ENCODE data around the gene HOXB9. TPM values are rescaled to one million over a fixed set of nuclear protein-coding genes. Genes with fewer than 3 reads are reported as not detected.

Gene HOXB9
- total and polyA plus RNA-seq, 7 experiments from 2014 or later: 0.12 to 0.24 (median 0.16) TPM; not detected in 4

DNA sequence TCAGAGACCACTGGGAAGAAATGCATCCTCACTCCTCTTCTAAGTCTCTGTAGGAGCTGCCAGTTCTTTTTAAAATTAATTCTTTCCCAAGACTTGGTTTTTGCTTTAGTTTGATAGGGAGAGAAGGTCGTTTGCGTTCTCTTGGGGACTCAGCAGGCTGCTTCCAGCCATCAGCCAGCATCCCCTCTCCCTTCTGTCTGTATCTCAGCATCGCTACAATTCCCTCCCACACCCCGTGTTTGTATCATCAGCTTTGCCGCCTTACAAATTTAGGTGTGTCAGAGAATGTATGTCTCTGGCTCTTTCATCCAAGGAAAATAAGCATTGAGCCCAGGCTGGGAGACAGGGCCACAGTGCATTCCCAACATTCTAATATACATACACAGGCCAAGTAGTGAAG lies 26.8 kb downstream of the HOXB9 start:
- intact Hi-C loops (cut with micrococcal nuclease): loop anchor here in 1 of 2 donors (10.0 kb wide), 1 partner anchor 425 kb away; no protein-coding TSS in a partner anchor
- H3K4me3 Mint-ChIP-seq: peak overlapping the region in 1 of 10 donors; percentile 25

DNA sequence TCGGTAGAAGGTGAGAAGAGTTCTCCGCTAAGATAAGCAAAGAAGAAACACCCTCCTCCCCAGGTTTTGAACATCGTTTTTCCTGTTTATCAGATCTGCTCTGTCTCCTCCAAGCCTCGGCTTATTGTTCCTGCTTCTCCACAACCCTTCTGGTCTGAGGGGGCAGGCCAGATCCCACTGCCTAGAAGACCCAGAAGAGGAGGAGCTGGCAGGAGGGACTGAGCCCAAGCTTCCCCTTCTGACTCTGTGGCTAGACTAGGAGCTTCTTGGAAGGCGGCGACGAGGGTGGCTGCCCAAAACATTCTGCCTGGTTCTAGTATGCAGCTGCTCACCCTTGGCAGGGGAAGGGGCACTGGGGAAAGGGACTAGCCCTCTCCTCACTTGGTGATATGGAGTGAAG lies 27.4 kb downstream of the HOXB9 start:
- ChIA-PET POLR2A (no interaction called here), CTCF (interaction anchor here (0.7 kb wide), 1 partner anchor 20 kb away, joined by 3 read pairs; no protein-coding TSS in a partner anchor)
- peaks cover 27 to 62% of the 10 kb centered on the region in 2 donors for H3K27me3 ChIP-seq (ENCODE audit: control insufficient read depth in 2 of 2, insufficient read depth in 2 of 2, low read length in 2 of 2)
- H3K9me3 Mint-ChIP-seq: no peaks in the 10 kb centered on the region
- H3K9me3 ChIP-seq (ENCODE audit: control insufficient read depth in 2 of 3, low read length in 3 of 3): no peaks in the 10 kb centered on the region
- H3K4me1 ChIP-seq (ENCODE audit: control insufficient read depth in 2 of 2, insufficient read depth in 2 of 2, low read length in 2 of 2): peaks cover 25 to 29% of the 10 kb centered on the region in 2 donors
- peak overlapping the region; percentile 71 to 88 (median 82) for H3K4me3 Mint-ChIP-seq
- peaks cover 92 to 96% (median 95%) of the 10 kb centered on the region in 5 donors for H3K27me3 Mint-ChIP-seq
- peaks cover 24 to 46% (median 43%) of the 10 kb centered on the region in 7 donors for H3K4me1 Mint-ChIP-seq
- no peak overlapping the region for H3K27ac Mint-ChIP-seq
- DNase-seq: no peak
- peaks cover 0 to 3% (median 0%) of the 10 kb centered on the region in 5 donors for H3K36me3 Mint-ChIP-seq
- intact Hi-C loops (cut with micrococcal nuclease): loop anchor here in 1 of 2 donors (10.0 kb wide), 1 partner anchor 424 kb away; no protein-coding TSS in a partner anchor
- no peaks in the 10 kb centered on the region for H3K36me3 ChIP-seq (ENCODE audit: control insufficient read depth in 2 of 3, insufficient read depth in 3 of 3, low read length in 3 of 3)
- ATAC-seq: no peak
- no peak overlapping the region for H3K4me3 ChIP-seq (ENCODE audit: low read length)
- no peak overlapping the region for H3K27ac ChIP-seq (ENCODE audit: low read depth, low read length)

More for the DNA sequence above, 26.8 kb downstream of the HOXB9 start:
- ChIA-PET POLR2A (no interaction called here), CTCF (no interaction called here)
- no peak overlapping the region for H3K27ac Mint-ChIP-seq
- H3K4me1 Mint-ChIP-seq: peaks cover 24 to 42% (median 39%) of the 10 kb centered on the region in 7 donors
- H3K4me1 ChIP-seq (ENCODE audit: control insufficient read depth in 2 of 2, insufficient read depth in 2 of 2, low read length in 2 of 2): peaks cover 25 to 26% of the 10 kb centered on the region in 2 donors
- H3K9me3 ChIP-seq (ENCODE audit: control insufficient read depth in 2 of 3, low read length in 3 of 3): no peaks in the 10 kb centered on the region
- DNase-seq (no peak), ATAC-seq (no peak)
- no peak overlapping the region for H3K4me3 ChIP-seq (ENCODE audit: low read length)
- H3K9me3 Mint-ChIP-seq: peaks cover 0 to 1% (median 0%) of the 10 kb centered on the region in 11 donors
- no peak overlapping the region for H3K27ac ChIP-seq (ENCODE audit: low read depth, low read length)
- H3K27me3 ChIP-seq (ENCODE audit: control insufficient read depth in 2 of 2, insufficient read depth in 2 of 2, low read length in 2 of 2): peaks cover 27 to 59% of the 10 kb centered on the region in 2 donors
- H3K36me3 Mint-ChIP-seq: peaks cover 0 to 3% (median 0%) of the 10 kb centered on the region in 5 donors
- H3K27me3 Mint-ChIP-seq: peaks cover 91 to 96% (median 93%) of the 10 kb centered on the region in 5 donors
- H3K36me3 ChIP-seq (ENCODE audit: control insufficient read depth in 2 of 3, insufficient read depth in 3 of 3, low read length in 3 of 3): no peaks in the 10 kb centered on the region

DNA sequence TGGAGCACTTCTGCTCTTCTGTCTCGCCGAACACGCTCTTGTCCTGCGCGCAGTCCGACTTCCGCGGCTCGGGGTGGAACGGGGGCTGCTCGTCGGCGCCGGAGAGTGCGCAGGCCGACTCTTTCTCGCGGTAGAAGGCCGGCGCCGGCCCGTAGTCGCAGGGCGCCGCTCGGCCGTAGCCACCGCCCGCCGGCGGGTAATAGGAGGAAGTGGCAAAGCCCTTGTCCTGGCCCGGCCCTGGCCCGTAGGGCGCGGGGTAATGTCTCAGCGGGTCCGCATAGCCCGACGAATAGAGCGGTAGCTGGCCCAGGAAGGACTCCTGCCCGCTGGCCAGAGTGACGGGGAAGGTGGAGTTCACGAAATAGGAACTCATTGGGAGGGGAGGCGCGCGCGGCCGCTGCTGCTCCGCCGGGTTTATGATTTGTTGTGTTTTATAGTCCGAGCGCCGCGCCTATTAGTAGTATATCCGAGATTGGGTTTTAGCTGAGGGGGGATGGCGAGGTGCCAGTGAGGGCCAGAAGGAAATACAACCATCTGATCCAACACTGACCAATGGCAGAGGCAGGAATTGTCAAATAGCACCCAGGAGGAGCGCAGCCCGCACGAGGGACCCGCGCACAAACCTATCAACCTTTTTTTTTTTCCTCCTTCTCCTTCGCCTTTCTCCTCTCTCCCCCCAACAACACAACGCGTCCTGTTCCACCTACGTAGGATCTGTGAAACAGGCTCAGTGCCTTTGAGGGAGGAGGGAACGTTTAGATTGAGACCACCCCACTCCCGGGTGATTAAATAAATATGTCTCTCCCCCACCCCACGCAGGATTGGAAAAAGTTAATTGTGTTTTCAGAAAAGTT lies 28.2 kb downstream of the HOXB9 start:
- peak overlapping the region in 2 of 9 donors; percentile 60 to 62 for H3K27ac Mint-ChIP-seq
- CTCF ChIA-PET: interaction anchor here (0.7 kb wide), 1 partner anchor 21 kb away, joined by 3 read pairs; no protein-coding TSS in a partner anchor
- peaks cover 92 to 96% (median 93%) of the 10 kb centered on the region in 5 donors for H3K27me3 Mint-ChIP-seq
- Histone ChIP-seq H3K9me3 (ENCODE audit: control insufficient read depth in 2 of 3, low read length in 3 of 3) (no peaks in the 10 kb centered on the region), H3K36me3 (ENCODE audit: control insufficient read depth in 2 of 3, insufficient read depth in 3 of 3, low read length in 3 of 3) (no peaks in the 10 kb centered on the region), H3K4me3 (ENCODE audit: low read length) (peak overlapping the region; percentile 53), H3K27ac (ENCODE audit: low read depth, low read length) (no peak overlapping the region), H3K27me3 (ENCODE audit: control insufficient read depth in 2 of 2, insufficient read depth in 2 of 2, low read length in 2 of 2) (peaks cover 27 to 62% of the 10 kb centered on the region in 2 donors), H3K4me1 (ENCODE audit: control insufficient read depth in 2 of 2, insufficient read depth in 2 of 2, low read length in 2 of 2) (peaks cover 31 to 33% of the 10 kb centered on the region in 2 donors)
- peak overlapping the region; percentile 71 to 88 (median 82) for H3K4me3 Mint-ChIP-seq
- ATAC-seq (peak; percentile 54), DNase-seq (peak in 1 of 9 donors; percentile 60)
- intact Hi-C loops (cut with micrococcal nuclease): loop anchor here in 1 of 2 donors (10.0 kb wide), 1 partner anchor 423 kb away; no protein-coding TSS in a partner anchor
- H3K9me3 Mint-ChIP-seq: no peaks in the 10 kb centered on the region
- POLR2A ChIA-PET: no interaction called here
- peaks cover 28 to 52% (median 44%) of the 10 kb centered on the region in 7 donors for H3K4me1 Mint-ChIP-seq
- peaks cover 0 to 3% (median 0%) of the 10 kb centered on the region in 5 donors for H3K36me3 Mint-ChIP-seq

DNA sequence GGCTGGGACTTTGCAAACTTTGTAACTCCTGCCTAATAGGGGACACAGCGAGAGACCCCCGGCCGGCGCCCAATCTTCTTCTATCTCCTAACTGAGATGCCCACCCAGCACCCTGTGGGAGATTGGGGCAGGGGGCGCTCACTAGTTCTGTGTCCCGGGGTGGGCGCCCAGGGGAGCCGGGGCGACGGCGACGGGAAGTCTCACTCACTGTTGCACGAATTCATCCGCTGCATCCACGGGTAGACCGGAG lies 28.7 kb downstream of the HOXB9 start:
- ChIA-PET POLR2A (no interaction called here), CTCF (no interaction called here)
- DNase-seq (no peak), ATAC-seq (peak; percentile 2)
- H3K27ac Mint-ChIP-seq: peak overlapping the region in 2 of 9 donors; percentile 4 to 50
- H3K36me3 ChIP-seq (ENCODE audit: control insufficient read depth in 2 of 3, insufficient read depth in 3 of 3, low read length in 3 of 3): no peaks in the 10 kb centered on the region
- H3K4me1 Mint-ChIP-seq: peaks cover 34 to 56% (median 47%) of the 10 kb centered on the region in 7 donors
- no peak overlapping the region for H3K27ac ChIP-seq (ENCODE audit: low read depth, low read length)
- no peaks in the 10 kb centered on the region for H3K9me3 Mint-ChIP-seq
- H3K9me3 ChIP-seq (ENCODE audit: control insufficient read depth in 2 of 3, low read length in 3 of 3): no peaks in the 10 kb centered on the region
- H3K4me3 ChIP-seq (ENCODE audit: low read length): peak overlapping the region; percentile 53
- peaks cover 0 to 3% (median 0%) of the 10 kb centered on the region in 5 donors for H3K36me3 Mint-ChIP-seq
- H3K4me3 Mint-ChIP-seq: peak overlapping the region; percentile 71 to 88 (median 82)
- H3K4me1 ChIP-seq (ENCODE audit: control insufficient read depth in 2 of 2, insufficient read depth in 2 of 2, low read length in 2 of 2): peaks cover 36 to 38% of the 10 kb centered on the region in 2 donors
- peaks cover 27 to 62% of the 10 kb centered on the region in 2 donors for H3K27me3 ChIP-seq (ENCODE audit: control insufficient read depth in 2 of 2, insufficient read depth in 2 of 2, low read length in 2 of 2)
- intact Hi-C loops (cut with micrococcal nuclease): loop anchor here in 1 of 2 donors (10.0 kb wide), 1 partner anchor 423 kb away; no protein-coding TSS in a partner anchor
- peaks cover 92 to 96% (median 93%) of the 10 kb centered on the region in 5 donors for H3K27me3 Mint-ChIP-seq

DNA sequence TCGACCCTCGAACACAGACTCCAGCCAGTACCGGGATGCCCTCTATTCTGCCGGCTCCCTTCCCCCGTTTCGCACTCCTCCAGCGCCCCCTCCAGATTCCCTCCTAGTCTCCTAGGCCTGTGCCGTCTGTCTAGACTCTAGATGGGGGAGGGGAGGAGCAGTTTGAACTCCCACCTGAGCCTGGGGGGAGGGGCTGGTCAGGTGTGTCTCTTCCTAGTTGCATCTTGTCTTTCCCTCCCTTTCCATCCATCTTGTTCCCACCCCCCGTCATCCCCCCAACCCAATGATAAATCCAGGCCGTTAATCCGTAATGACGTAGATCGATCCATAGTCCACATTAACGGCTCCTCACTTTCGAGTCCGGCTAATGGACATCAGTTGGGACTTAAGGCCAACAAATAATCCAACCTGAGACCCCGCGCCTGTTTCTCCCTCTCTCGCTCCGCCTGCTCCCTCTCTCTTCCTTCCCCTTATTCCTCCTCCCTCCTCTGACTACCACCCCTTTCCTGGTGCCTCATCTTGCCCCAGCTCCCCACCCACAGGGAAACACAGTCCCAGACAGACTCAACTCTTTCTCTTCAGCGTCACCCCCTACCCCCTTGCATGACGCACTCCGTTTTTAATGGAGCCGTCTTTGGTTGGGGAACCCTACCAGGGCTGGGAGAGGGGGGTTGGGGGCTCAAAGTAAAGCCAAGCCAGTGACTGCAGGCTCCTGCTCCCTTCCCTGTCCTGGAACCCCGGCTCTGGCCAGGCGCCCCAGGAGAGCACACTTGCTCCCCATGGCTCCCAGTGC lies 29.2 kb downstream of the HOXB9 start:
- DNase-seq (no peak), ATAC-seq (no peak)
- Mint-ChIP-seq H3K27ac (peak overlapping the region in 3 of 9 donors; percentile 31 to 46 (median 32)), H3K27me3 (peaks cover 92 to 97% (median 93%) of the 10 kb centered on the region in 5 donors), H3K4me1 (peaks cover 34 to 60% (median 46%) of the 10 kb centered on the region in 7 donors), H3K4me3 (peak overlapping the region; percentile 71 to 90 (median 84)), H3K9me3 (no peaks in the 10 kb centered on the region), H3K36me3 (peaks cover 0 to 3% (median 0%) of the 10 kb centered on the region in 5 donors)
- peak overlapping the region; percentile 53 for H3K4me3 ChIP-seq (ENCODE audit: low read length)
- H3K27me3 ChIP-seq (ENCODE audit: control insufficient read depth in 2 of 2, insufficient read depth in 2 of 2, low read length in 2 of 2): peaks cover 24 to 62% of the 10 kb centered on the region in 2 donors
- POLR2A ChIA-PET: interaction anchor here (0.7 kb wide), 1 partner anchor 221 kb away, joined by 3 read pairs; no protein-coding TSS in a partner anchor
- no peaks in the 10 kb centered on the region for H3K36me3 ChIP-seq (ENCODE audit: control insufficient read depth in 2 of 3, insufficient read depth in 3 of 3, low read length in 3 of 3)
- H3K4me1 ChIP-seq (ENCODE audit: control insufficient read depth in 2 of 2, insufficient read depth in 2 of 2, low read length in 2 of 2): peaks cover 37 to 40% of the 10 kb centered on the region in 2 donors
- intact Hi-C loops (cut with micrococcal nuclease): loop anchor here (1.0 to 10.0 kb wide), 2 partner anchors 333 to 422 kb away; no protein-coding TSS in a partner anchor
- H3K27ac ChIP-seq (ENCODE audit: low read depth, low read length): no peak overlapping the region
- no peaks in the 10 kb centered on the region for H3K9me3 ChIP-seq (ENCODE audit: control insufficient read depth in 2 of 3, low read length in 3 of 3)
- CTCF ChIA-PET: interaction anchor here (0.6 to 1.0 kb wide), 3 partner anchors 16 to 373 kb away, joined by 3 to 4 read pairs (median 3); no protein-coding TSS in a partner anchor

All from naive thymus-derived CD4-positive, alpha-beta T cell (primary cell).